ENCODE data around the gene BCKDHA.

Gene BCKDHA

DNA sequence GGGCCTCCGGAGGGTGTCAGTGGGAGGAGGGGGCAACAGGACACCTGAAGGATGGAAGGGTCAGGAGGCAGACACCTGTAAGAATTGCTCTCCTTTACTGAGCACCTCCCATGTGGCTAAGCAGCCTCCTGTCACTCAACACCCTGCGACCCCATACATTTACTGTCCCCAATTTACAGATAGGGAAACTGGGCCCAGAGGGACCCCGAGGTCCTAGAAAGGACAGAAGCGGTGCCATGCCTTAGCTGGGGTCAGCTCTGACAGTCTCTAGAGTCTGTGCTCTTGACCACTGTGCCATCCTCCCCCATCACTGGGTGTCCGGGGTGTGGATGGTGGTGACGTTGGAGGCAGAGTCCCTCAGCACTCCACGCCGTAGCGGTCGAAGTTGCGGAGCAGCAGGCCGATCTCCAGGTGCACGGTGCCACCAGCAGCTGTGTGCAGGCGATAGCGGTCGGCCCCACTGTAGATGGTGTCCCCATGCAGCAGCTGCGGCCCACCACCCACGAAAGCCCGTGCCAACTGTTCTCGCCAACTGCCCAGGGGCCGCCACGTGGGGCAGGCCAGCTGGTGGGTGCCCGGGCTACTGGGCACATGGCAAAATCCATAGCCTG lies 43.2 kb upstream of the BCKDHA start:
- TF ChIP-seq CTCF (IDR thresholded peaks at IDR 0.05; ENCODE audit: extremely low read depth, missing control alignments): no peak

DNA sequence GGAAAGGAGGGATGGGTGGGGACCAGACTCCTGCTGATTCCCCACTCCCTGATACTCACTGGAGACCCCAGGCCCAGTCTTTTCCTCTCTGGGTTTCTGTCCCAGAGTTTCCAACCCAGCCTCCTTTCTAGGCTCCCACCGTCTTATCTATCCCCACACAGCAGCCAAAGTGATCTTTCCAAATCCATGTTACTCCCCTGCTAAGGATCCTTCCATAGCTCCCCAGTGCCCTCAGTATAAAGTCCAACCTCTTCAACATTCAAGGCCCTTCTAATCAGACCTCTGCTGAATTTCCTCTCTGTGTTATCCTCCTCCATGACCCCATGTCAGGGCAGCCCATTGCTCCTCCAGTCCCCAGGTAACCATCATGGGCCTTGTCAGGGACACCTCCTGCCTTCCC lies 42.6 kb upstream of the BCKDHA start:
- no peak for DNase-seq (ENCODE audit: low spot score)
- no peak for TF ChIP-seq CTCF (IDR thresholded peaks at IDR 0.05; ENCODE audit: extremely low read depth, missing control alignments)

More for the DNA sequence above, 43.2 kb upstream of the BCKDHA start:
- no peak for DNase-seq (ENCODE audit: low spot score)

DNA sequence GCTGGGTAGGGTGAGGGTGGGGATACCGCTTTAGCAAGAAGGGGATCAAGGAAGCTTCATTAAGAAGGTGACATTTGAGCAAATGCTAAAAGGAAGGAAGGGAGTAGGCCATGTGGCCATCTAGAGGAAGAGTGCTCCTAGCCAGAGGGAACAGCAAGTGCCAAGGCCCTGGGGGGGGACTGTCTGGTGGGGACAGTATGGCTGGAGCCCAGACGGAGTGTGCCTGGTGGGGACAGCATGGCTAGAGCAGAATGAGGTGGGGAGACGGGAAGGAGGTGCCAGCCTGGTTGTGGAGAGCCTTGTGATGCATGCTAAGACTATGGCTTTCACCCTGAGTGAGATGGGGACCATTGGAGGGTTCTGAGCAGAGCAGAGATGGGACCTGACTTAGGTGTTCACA lies 41.8 kb upstream of the BCKDHA start:
- TF ChIP-seq CTCF (IDR thresholded peaks at IDR 0.05; ENCODE audit: extremely low read depth, missing control alignments): no peak
- no peak for DNase-seq (ENCODE audit: low spot score)

DNA sequence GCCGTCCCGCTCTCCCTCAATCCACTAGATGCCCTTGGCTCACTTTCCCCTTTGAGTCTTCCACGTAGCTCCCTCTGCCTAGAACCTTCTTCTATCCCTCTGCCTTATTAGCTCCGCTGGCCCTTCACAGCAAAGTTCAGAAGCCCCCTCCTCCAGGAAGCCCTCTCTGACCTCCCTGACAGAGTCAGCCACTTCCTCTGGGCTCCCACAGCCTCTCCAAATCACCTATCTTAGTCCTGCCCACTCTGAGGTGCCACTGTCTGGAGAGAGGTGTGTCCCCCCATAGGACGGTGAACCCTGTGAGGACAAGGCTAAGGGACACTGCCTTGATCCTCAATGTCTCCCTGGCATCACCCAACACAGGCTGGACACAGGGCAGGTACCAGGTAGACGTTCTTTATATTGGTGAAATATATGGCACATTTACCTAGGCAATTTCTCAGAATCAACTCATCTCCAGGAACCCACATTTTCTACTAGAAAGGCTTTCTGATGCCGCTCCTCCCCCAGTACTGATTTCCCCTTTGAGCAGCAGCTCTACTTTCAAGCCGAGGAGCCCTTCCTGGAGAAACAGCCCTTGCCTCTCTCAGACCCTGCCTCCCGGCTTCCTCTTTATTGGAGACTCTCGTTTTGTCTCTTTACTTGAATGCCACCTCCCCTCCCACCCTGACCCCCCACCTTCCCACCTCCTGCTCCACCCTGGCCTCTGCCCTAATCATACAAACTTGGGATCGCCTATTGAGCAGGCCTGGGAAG lies 40.5 kb upstream of the BCKDHA start:
- DNase-seq (ENCODE audit: low spot score): no peak
- TF ChIP-seq CTCF (IDR thresholded peaks at IDR 0.05; ENCODE audit: extremely low read depth, missing control alignments): no peak

GRCh38 chr19:41357746-41358145 lies 39.9 kb upstream of the BCKDHA start:
- TF ChIP-seq CTCF (IDR thresholded peaks at IDR 0.05; ENCODE audit: extremely low read depth, missing control alignments): no peak
- DNase-seq (ENCODE audit: low spot score): no peak

DNA sequence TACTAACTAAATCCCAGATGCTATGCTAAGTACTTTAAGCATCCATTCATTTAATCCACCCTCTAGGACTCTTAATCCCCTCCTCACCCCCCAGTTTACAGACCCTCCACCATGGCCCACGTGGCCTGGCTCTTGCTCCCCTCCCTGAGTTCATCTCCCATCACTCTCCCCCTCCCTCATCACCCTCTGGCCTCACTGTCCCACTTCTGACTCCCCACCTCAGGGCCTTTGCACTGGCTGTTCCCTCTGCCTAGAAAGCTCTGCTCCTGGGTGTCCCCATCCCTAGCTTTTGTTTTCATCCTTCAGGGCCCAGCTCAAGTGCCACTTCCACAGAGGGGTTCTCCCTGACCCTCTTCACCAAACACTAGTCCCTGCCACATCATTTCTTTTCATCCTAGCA lies 37.9 kb upstream of the BCKDHA start:
- DNase-seq (ENCODE audit: low spot score): no peak
- TF ChIP-seq CTCF (IDR thresholded peaks at IDR 0.05; ENCODE audit: extremely low read depth, missing control alignments): no peak

DNA sequence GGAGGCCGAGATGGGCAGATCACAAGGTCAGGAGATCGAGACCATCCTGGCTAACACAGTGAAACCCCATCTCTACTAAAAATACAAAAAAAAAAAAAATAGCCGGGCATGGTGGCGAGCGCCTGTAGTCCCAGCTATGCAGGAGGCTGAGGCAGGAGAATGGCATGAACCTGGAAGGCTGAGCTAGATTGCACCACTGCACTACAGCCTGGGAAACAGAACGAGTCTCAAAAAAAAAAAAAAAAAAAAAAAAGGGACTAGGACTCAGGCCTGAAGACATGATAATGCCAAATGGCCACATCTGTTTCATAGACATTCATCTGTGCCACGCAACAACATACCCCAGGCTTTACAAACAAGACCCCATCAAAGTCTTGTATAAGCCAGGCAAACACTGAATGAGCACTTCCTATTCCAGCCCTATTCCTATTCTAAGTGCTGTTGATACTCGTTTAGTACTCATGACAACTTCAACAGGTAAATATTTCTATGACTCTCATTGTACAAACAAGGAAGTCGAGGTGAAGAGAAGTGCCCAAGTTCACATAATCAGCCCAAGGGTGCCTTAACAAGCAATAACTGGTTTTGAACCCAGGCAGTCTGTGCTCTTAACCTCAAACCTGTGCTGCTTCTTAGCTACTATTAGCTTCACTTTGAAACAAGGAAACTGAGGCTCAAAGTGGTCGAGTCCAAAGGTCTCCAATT lies 35.3 kb upstream of the BCKDHA start:
- TF ChIP-seq CTCF (IDR thresholded peaks at IDR 0.05; ENCODE audit: extremely low read depth, missing control alignments): no peak
- no peak for DNase-seq (ENCODE audit: low spot score)

Measured in GM20000 (cell line).